Mammary epithelial cell (primary cell): ENCODE results near the gene PRLH.

Source experiments
- CTCF ChIP-seq, 2 donors: IDR thresholded peaks in 1 of 2; conservative IDR thresholded peaks in 1 of 2; 2 replicates each; pipeline ENCODE4 v1.5.1; 2011 to 2012; ENCODE audit warnings: inconsistent platforms in 2 of 2, low read length in 2 of 2, mild to moderate bottlenecking in 2 of 2, control low read depth in 1 of 2, low read depth in 1 of 2; ENCODE audit not compliant: insufficient read depth in 1 of 2; ENCODE audit errors: extremely low read depth in 1 of 2
- EZH2 ChIP-seq: IDR thresholded peaks from 2 replicates; pipeline ENCODE4 v1.6.1; 2012; ENCODE audit warnings: low read length, inconsistent platforms, borderline replicate concordance

- TF ChIP-seq CTCF (conservative IDR thresholded peaks at IDR 0.05 in 1 of 2, IDR thresholded peaks at IDR 0.05 in 1 of 2; ENCODE audit: extremely low read depth in 1 of 2, insufficient read depth in 1 of 2, low read depth in 1 of 2, low read length in 2 of 2) (no peak), EZH2 (no peak)
Measured at GRCh38 chr2:237591141-237591881, 24.9 kb downstream of the PRLH start.
